ENCODE data around the gene SYT1. TPM values are rescaled to one million over a fixed set of nuclear protein-coding genes. Genes with fewer than 3 reads are reported as not detected.

SYT1 gene
- total RNA-seq, 1 experiment from 2014 or later = 44.9 TPM

DNA sequence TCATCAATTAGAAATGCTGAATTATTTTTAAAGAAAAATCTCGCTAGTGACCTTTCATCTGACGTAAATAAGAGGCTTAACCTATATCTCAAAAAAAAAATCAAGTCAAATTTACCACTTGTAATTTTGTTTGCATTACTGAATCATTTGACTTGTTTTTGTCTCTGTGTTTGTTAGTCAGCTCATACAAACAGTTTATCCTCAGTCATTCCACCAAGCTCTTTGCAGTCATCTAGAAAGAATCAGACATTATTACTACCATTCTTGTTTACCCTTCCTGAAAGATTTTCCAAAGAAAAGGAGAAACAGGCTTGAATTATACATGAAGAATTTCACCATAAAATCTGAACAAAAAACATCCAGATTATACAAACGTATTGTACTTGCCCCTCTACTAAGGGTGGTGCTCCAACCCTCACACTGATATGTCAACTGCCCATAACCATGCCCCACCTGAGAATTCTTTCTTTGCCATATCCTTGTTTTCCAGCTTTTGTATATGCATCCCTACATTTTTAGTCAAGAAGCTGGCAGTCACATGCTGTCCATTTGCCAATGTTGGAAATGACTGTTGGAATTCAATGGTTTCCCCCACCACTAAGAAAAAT, 569.0 kb downstream of the SYT1 start:
- no peak for ATAC-seq
- Histone ChIP-seq H3K4me3 (replicated peaks in 1 of 2; ENCODE audit: low read depth in 1 of 2, low read length in 2 of 2) (no peak overlapping the region), H3K27me3 (ENCODE audit: insufficient read depth, low read length) (no peaks in the 10 kb centered on the region), H3K9me3 (ENCODE audit: control insufficient read depth in 1 of 2, insufficient read depth in 1 of 2, low read depth in 1 of 2, low read length in 2 of 2) (no peaks in the 10 kb centered on the region), H3K4me2 (ENCODE audit: low read length) (no peak overlapping the region), H2AFZ (ENCODE audit: low read depth, low read length, poor library complexity, severe bottlenecking) (no peak overlapping the region), H3K79me2 (ENCODE audit: insufficient read depth, low read length) (no peaks in the 10 kb centered on the region), H3K27ac (ENCODE audit: low read depth, low read length) (no peak overlapping the region), H3K4me1 (ENCODE audit: control insufficient read depth in 1 of 2, insufficient read depth in 2 of 2, low read length in 2 of 2) (no peaks in the 10 kb centered on the region), H3K9me2 (ENCODE audit: insufficient read depth) (no peaks in the 10 kb centered on the region), H3K36me3 (ENCODE audit: control insufficient read depth in 1 of 2, insufficient read depth in 2 of 2, low read length in 2 of 2) (no peaks in the 10 kb centered on the region), H3K9ac (ENCODE audit: low read length) (no peak overlapping the region), H4K20me1 (ENCODE audit: insufficient read depth) (no peaks in the 10 kb centered on the region)
- BruUV-seq (replicated peaks) = no TSS peak
- RAD21 ChIA-PET (ENCODE audit: low non-redundant PET in 1 of 2, low total read pairs in 2 of 2, uncharacterized antibody in 2 of 2, unreplicated experiment in 2 of 2) = no interaction called here
- intact Hi-C loops (cut with micrococcal nuclease) = no loop called here
- POLR2A ChIA-PET = no interaction called here
- TF ChIP-seq, protein P1, sequence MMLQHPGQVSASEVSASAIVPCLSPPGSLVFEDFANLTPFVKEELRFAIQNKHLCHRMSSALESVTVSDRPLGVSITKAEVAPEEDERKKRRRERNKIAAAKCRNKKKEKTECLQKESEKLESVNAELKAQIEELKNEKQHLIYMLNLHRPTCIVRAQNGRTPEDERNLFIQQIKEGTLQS (IDR thresholded peaks at IDR 0.05) = no peak
- TF ChIP-seq CEBPB (IDR thresholded peaks at IDR 0.05; ENCODE audit: low read depth) (no peak), FOSL1 (IDR thresholded peaks at IDR 0.05; ENCODE audit: low read depth) (no peak), SRF (IDR thresholded peaks at IDR 0.05; ENCODE audit: low read depth) (no peak)
- TF ChIP-seq, protein P2, sequence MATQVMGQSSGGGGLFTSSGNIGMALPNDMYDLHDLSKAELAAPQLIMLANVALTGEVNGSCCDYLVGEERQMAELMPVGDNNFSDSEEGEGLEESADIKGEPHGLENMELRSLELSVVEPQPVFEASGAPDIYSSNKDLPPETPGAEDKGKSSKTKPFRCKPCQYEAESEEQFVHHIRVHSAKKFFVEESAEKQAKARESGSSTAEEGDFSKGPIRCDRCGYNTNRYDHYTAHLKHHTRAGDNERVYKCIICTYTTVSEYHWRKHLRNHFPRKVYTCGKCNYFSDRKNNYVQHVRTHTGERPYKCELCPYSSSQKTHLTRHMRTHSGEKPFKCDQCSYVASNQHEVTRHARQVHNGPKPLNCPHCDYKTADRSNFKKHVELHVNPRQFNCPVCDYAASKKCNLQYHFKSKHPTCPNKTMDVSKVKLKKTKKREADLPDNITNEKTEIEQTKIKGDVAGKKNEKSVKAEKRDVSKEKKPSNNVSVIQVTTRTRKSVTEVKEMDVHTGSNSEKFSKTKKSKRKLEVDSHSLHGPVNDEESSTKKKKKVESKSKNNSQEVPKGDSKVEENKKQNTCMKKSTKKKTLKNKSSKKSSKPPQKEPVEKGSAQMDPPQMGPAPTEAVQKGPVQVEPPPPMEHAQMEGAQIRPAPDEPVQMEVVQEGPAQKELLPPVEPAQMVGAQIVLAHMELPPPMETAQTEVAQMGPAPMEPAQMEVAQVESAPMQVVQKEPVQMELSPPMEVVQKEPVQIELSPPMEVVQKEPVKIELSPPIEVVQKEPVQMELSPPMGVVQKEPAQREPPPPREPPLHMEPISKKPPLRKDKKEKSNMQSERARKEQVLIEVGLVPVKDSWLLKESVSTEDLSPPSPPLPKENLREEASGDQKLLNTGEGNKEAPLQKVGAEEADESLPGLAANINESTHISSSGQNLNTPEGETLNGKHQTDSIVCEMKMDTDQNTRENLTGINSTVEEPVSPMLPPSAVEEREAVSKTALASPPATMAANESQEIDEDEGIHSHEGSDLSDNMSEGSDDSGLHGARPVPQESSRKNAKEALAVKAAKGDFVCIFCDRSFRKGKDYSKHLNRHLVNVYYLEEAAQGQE (IDR thresholded peaks at IDR 0.05; ENCODE audit: low read depth) = no peak
- no peak for DNase-seq (ENCODE audit: low read depth, low spot score)
- CTCF ChIA-PET = no interaction called here

DNA sequence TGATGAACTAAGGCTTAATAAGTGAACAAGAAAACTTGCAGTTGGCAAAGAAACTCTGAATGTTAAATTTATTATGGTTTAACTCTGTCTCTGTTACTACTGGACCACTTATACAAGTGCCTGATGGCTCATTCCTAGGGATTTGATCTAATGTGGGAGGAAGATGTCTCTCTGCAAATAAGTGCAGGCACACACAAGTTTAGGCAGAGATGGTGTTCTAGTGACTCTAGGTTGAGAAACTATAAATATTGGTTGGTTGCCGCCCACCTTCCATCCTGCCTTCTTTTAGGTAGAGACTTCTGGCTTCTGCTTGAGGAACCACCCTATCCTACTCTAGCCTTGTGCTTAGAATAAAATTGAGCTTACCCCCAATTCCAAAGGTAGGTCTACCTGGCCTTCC, 570.0 kb downstream of the SYT1 start:
- CTCF ChIA-PET = no interaction called here
- no peak for TF ChIP-seq ZFX (IDR thresholded peaks at IDR 0.05)
- TF ChIP-seq CBX3 (IDR thresholded peaks at IDR 0.05; ENCODE audit: low read depth) = no peak
- TF ChIP-seq SIN3A (IDR thresholded peaks at IDR 0.05; ENCODE audit: low read depth) = no peak
- TF ChIP-seq, protein P3, sequence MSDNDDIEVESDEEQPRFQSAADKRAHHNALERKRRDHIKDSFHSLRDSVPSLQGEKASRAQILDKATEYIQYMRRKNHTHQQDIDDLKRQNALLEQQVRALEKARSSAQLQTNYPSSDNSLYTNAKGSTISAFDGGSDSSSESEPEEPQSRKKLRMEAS (IDR thresholded peaks at IDR 0.05) = no peak
- TF ChIP-seq, protein P2 (IDR thresholded peaks at IDR 0.05; ENCODE audit: low read depth) = no peak
- TF ChIP-seq ELF1 (IDR thresholded peaks at IDR 0.05; ENCODE audit: borderline replicate concordance, low read depth) = no peak
- no peak for TF ChIP-seq RAD21 (IDR thresholded peaks at IDR 0.05; ENCODE audit: low read depth)
- TF ChIP-seq POLR2A (IDR thresholded peaks at IDR 0.05; ENCODE audit: borderline replicate concordance, extremely low read depth, insufficient read depth, insufficient read length) = no peak
- no peak for TF ChIP-seq SP1 (IDR thresholded peaks at IDR 0.05; ENCODE audit: low read depth)

More for the DNA sequence above, 570.0 kb downstream of the SYT1 start:
- intact Hi-C loops (cut with micrococcal nuclease) = no loop called here
- no peaks in the 10 kb centered on the region for H3K4me1 ChIP-seq (ENCODE audit: control insufficient read depth in 1 of 2, insufficient read depth in 2 of 2, low read length in 2 of 2)
- ATAC-seq (no peak), DNase-seq (ENCODE audit: low read depth, low spot score) (no peak)
- H3K4me3 ChIP-seq (replicated peaks in 1 of 2; ENCODE audit: low read depth in 1 of 2, low read length in 2 of 2) = no peak overlapping the region
- no peak overlapping the region for H3K4me2 ChIP-seq (ENCODE audit: low read length)
- no peaks in the 10 kb centered on the region for H3K9me3 ChIP-seq (ENCODE audit: control insufficient read depth in 1 of 2, insufficient read depth in 1 of 2, low read depth in 1 of 2, low read length in 2 of 2)
- H2AFZ ChIP-seq (ENCODE audit: low read depth, low read length, poor library complexity, severe bottlenecking) = no peak overlapping the region
- H3K36me3 ChIP-seq (ENCODE audit: control insufficient read depth in 1 of 2, insufficient read depth in 2 of 2, low read length in 2 of 2) = no peaks in the 10 kb centered on the region
- POLR2A ChIA-PET = no interaction called here
- H3K9me2 ChIP-seq (ENCODE audit: insufficient read depth) = no peaks in the 10 kb centered on the region
- no peaks in the 10 kb centered on the region for H4K20me1 ChIP-seq (ENCODE audit: insufficient read depth)
- no TSS peak for BruUV-seq (replicated peaks)
- H3K79me2 ChIP-seq (ENCODE audit: insufficient read depth, low read length) = no peaks in the 10 kb centered on the region
- RAD21 ChIA-PET (ENCODE audit: low non-redundant PET in 1 of 2, low total read pairs in 2 of 2, uncharacterized antibody in 2 of 2, unreplicated experiment in 2 of 2) = no interaction called here
- no peak overlapping the region for H3K27ac ChIP-seq (ENCODE audit: low read depth, low read length)
- H3K27me3 ChIP-seq (ENCODE audit: insufficient read depth, low read length) = no peaks in the 10 kb centered on the region
- no peak overlapping the region for H3K9ac ChIP-seq (ENCODE audit: low read length)

Measured in HCT116 (cell line).